Measurements from ENCODE around the gene TMEM150B. TPM values are rescaled to one million over a fixed set of nuclear protein-coding genes. Genes with fewer than 3 reads are reported as not detected.

The TMEM150B gene
- polyA plus RNA-seq, 2 of the 4 experiments (the other 2 are of a cell fraction): 0.26 to 0.39 TPM

- CTCF ChIA-PET: interaction anchor here (1.2 to 3.4 kb wide), 5 partner anchors 8 to 207 kb away, joined by 3 to 27 read pairs (median 5); partner anchors contain the start of gene KMT5C
- peaks cover 18% of the 10 kb centered on the region for H3K4me1 ChIP-seq
- H3K4me2 ChIP-seq: no peak overlapping the region
- ATAC-seq (no peak), FAIRE-seq (no peak), DNase-seq (ENCODE audit: low read depth in 1 of 2, low spot score in 1 of 2) (no peak)
- 78% methylated on average over 5 of the region's 10 CpGs for WGBS (ENCODE audit: missing lambda C conversion rate)
- H3K9me3 ChIP-seq: no peaks in the 10 kb centered on the region
- no peak overlapping the region for H3K4me3 ChIP-seq
- TF ChIP-seq RARB (CRISPR knock-in tag; IDR thresholded peaks at IDR 0.05) (no peak), SREBF2 (IDR thresholded peaks at IDR 0.05) (no peak), RFX5 (IDR thresholded peaks at IDR 0.05) (no peak), ATOH8 (CRISPR knock-in tag; IDR thresholded peaks at IDR 0.05; ENCODE audit: low read depth) (no peak), KDM5A (IDR thresholded peaks at IDR 0.05) (no peak), HDAC2 (IDR thresholded peaks at IDR 0.05) (no peak), ZNF302 (CRISPR knock-in tag; IDR thresholded peaks at IDR 0.05) (no peak), POLR2A (IDR thresholded peaks at IDR 0.05; ENCODE audit: low read length) (no peak), RAD21 (conservative IDR thresholded peaks at IDR 0.05 in 1 of 2, IDR thresholded peaks at IDR 0.05 in 1 of 2) (no peak), MYC (IDR thresholded peaks at IDR 0.05; ENCODE audit: borderline replicate concordance, low read length) (no peak), MAFK (IDR thresholded peaks at IDR 0.05; ENCODE audit: partially characterized antibody) (no peak), E2F6 (IDR thresholded peaks at IDR 0.05; ENCODE audit: borderline replicate concordance, low read depth) (no peak), CTCF (IDR thresholded peaks at IDR 0.05) (no peak), BCL3 (IDR thresholded peaks at IDR 0.05) (no peak), FOXS1 (CRISPR knock-in tag; IDR thresholded peaks at IDR 0.05) (no peak), FOSB (CRISPR knock-in tag; IDR thresholded peaks at IDR 0.05) (no peak), ESRRA (IDR thresholded peaks at IDR 0.05; ENCODE audit: borderline replicate concordance, low read length) (no peak), EHF (CRISPR knock-in tag; IDR thresholded peaks at IDR 0.05) (no peak), HES2 (IDR thresholded peaks at IDR 0.05) (no peak), FOSL2 (IDR thresholded peaks at IDR 0.05) (no peak), FOSL2 (CRISPR knock-in tag; IDR thresholded peaks at IDR 0.05) (no peak)
- H3K27ac ChIP-seq: no peak overlapping the region
- POLR2A ChIA-PET: interaction anchor here (0.6 to 1.1 kb wide), 2 partner anchors 8 to 342 kb away, joined by 5 to 6 read pairs; no protein-coding TSS in a partner anchor
Observed at GRCh38 chr19:55347442-55348009, 22.4 kb upstream of the TMEM150B start.

GRCh38 chr19:55346725-55347441 lies 21.7 kb upstream of the TMEM150B start:
- POLR2A ChIA-PET: interaction anchor here (0.6 kb wide), 1 partner anchor 341 kb away, joined by 5 read pairs; no protein-coding TSS in a partner anchor
- TF ChIP-seq JUN (IDR thresholded peaks at IDR 0.05) (no peak), MAFK (IDR thresholded peaks at IDR 0.05; ENCODE audit: partially characterized antibody) (no peak), ZC3H11A (IDR thresholded peaks at IDR 0.05) (no peak), POLR2A (IDR thresholded peaks at IDR 0.05; ENCODE audit: low read length) (no peak), MYC (IDR thresholded peaks at IDR 0.05; ENCODE audit: borderline replicate concordance, low read length) (no peak), SREBF2 (IDR thresholded peaks at IDR 0.05) (no peak), CBX8 (IDR thresholded peaks at IDR 0.05) (no peak), CHD2 (IDR thresholded peaks at IDR 0.05; ENCODE audit: low read length, partially characterized antibody) (no peak), BCL3 (IDR thresholded peaks at IDR 0.05) (no peak), REST (IDR thresholded peaks at IDR 0.05) (no peak)

More at GRCh38 chr19:55346725-55347441, 21.7 kb upstream of the TMEM150B start:
- CTCF ChIA-PET: interaction anchor here (1.6 to 3.4 kb wide), 4 partner anchors 16 to 206 kb away, joined by 5 to 27 read pairs (median 9); no protein-coding TSS in a partner anchor
- Histone ChIP-seq H3K9me3 (no peaks in the 10 kb centered on the region), H3K4me2 (no peak overlapping the region), H3K4me1 (peaks cover 19% of the 10 kb centered on the region), H3K27ac (0 out of 6 replicates have a peak overlapping the region, but pooled peaks of 1 of the 2 experiments have one; percentile 4), H3K4me3 (no peak overlapping the region)
- no peak for DNase-seq (ENCODE audit: low read depth in 1 of 2, low spot score in 1 of 2)
- FAIRE-seq: no peak
- 91% methylated on average over 19 of the region's 41 CpGs for WGBS (ENCODE audit: missing lambda C conversion rate)
- peak in 1 of 2 experiments; percentile 3; a peak in 2 of 6 replicates for ATAC-seq

All from A549 (cell line).